Measurements from ENCODE around the gene APCDD1. TPM values are rescaled to one million over a fixed set of nuclear protein-coding genes. Genes with fewer than 3 reads are reported as not detected.

The APCDD1 gene
- total and polyA plus RNA-seq, 4 donors = 0.51 to 2.8 (median 1.5) TPM

DNA sequence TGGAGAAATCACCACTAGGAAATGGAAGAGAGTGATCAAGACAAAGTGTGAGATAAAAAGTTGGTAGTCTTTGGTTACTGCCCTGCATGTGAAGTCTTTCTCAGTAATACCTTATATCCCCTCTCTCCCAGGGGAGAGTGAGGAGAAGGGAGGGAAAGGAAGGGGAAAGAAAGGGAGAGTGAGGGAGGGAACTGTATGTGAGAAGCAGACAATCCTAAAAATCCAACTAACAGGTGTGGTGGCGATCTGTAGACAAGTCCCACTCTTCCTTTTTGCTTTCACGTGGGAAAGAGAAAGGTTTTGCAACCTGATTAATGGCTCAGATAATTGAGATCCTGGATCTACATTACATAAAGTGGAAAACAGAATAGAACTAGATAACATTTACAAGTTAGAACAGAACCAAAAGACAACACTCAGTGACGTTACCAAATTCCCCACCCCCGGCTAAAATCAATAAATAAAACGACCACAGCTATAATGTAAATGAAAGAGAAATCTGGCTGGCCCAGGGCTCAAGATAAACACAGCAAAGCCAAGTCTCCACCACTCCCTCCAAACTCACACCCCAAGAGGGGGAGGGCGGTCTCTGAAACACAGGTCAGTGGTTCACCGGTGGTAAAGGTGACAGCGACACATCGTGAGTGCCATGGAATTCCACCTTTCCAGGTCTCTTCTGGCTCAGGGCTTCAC, 10.0 kb upstream of the APCDD1 start:
- no peak for DNase-seq (ENCODE audit: low spot score)
- TF ChIP-seq HNF4A (conservative IDR thresholded peaks at IDR 0.05) (no peak), HNF4G (IDR thresholded peaks at IDR 0.05) (no peak), REST (IDR thresholded peaks at IDR 0.05) (no peak), GABPA (IDR thresholded peaks at IDR 0.05 in 1 of 2, conservative IDR thresholded peaks at IDR 0.05 in 1 of 2) (no peak), FOXA1 (IDR thresholded peaks at IDR 0.05) (no peak), RAD21 (IDR thresholded peaks at IDR 0.05) (no peak), ATF3 (IDR thresholded peaks at IDR 0.05) (no peak)
- TF ChIP-seq, protein P1, sequence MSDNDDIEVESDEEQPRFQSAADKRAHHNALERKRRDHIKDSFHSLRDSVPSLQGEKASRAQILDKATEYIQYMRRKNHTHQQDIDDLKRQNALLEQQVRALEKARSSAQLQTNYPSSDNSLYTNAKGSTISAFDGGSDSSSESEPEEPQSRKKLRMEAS (IDR thresholded peaks at IDR 0.05) = no peak

DNA sequence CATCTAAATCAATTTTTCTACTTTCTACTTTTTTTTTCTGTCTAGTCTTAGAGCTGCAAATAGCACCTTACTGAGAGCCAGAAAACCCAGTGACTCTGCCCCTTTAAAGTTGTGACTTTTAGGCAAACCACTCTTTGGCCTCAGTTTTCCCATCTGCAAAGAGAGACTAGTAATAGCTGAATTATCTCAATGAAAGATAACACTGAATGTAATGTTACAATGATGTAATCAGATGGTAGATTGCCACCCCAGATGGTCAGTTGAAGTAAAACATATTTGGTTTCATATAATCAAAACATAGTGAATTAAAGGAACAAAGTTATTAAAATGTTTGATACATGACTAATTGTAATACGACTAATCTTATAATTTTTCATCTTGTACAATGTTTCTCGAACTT, 5.0 kb upstream of the APCDD1 start:
- Histone ChIP-seq H3K9me3 (ENCODE audit: control insufficient read depth in 4 of 4, low read length in 3 of 4) (no peaks in the 10 kb centered on the region), H3K27me3 (ENCODE audit: control insufficient read depth in 4 of 4, insufficient read depth in 4 of 4, low read length in 3 of 4) (peaks cover 0 to 10% (median 2%) of the 10 kb centered on the region in 4 donors), H3K4me3 (ENCODE audit: low read depth in 1 of 3, low read length in 3 of 3) (no peak overlapping the region), H3K9ac (ENCODE audit: low read depth in 1 of 2, low read length in 2 of 2) (no peak overlapping the region), H3K4me1 (ENCODE audit: control insufficient read depth in 4 of 4, insufficient read depth in 4 of 4, low read length in 3 of 4) (peaks cover 0 to under 1% (median 0%) of the 10 kb centered on the region in 4 donors), H3K36me3 (ENCODE audit: control insufficient read depth in 4 of 4, insufficient read depth in 3 of 4, low read depth in 1 of 4, low read length in 3 of 4) (no peaks in the 10 kb centered on the region), H3K27ac (ENCODE audit: low read depth in 1 of 2, low read length in 2 of 2) (no peak overlapping the region)
- DNase-seq (ENCODE audit: low spot score) = no peak
- TF ChIP-seq EGR1 (IDR thresholded peaks at IDR 0.05; ENCODE audit: low read depth in 2 of 2) (no peak), HNF4A (conservative IDR thresholded peaks at IDR 0.05) (no peak), TAF1 (conservative IDR thresholded peaks at IDR 0.05) (no peak), RXRA (IDR thresholded peaks at IDR 0.05) (no peak), SP1 (IDR thresholded peaks at IDR 0.05) (no peak), HNF4G (IDR thresholded peaks at IDR 0.05) (no peak), ATF3 (IDR thresholded peaks at IDR 0.05) (no peak), CTCF (IDR thresholded peaks at IDR 0.05; ENCODE audit: low read depth, low read length, missing input control) (no peak), NR2F2 (IDR thresholded peaks at IDR 0.05) (no peak), GABPA (IDR thresholded peaks at IDR 0.05 in 1 of 2, conservative IDR thresholded peaks at IDR 0.05 in 1 of 2) (no peak), REST (IDR thresholded peaks at IDR 0.05) (no peak), YY1 (IDR thresholded peaks at IDR 0.05) (no peak), RAD21 (IDR thresholded peaks at IDR 0.05) (no peak), FOXA1 (IDR thresholded peaks at IDR 0.05) (no peak), ZBTB33 (IDR thresholded peaks at IDR 0.05) (no peak)
- TF ChIP-seq, protein P1 (IDR thresholded peaks at IDR 0.05) = no peak
- 79% methylated on average over 2 of the region's 2 CpGs for WGBS

More for the DNA sequence above, 10.0 kb upstream of the APCDD1 start:
- Histone ChIP-seq H3K36me3 (ENCODE audit: control insufficient read depth in 4 of 4, insufficient read depth in 3 of 4, low read depth in 1 of 4, low read length in 3 of 4) (no peaks in the 10 kb centered on the region), H3K27me3 (ENCODE audit: control insufficient read depth in 4 of 4, insufficient read depth in 4 of 4, low read length in 3 of 4) (peaks cover 0 to 8% (median under 1%) of the 10 kb centered on the region in 4 donors), H3K27ac (ENCODE audit: low read depth in 1 of 2, low read length in 2 of 2) (no peak overlapping the region), H3K9ac (ENCODE audit: low read depth in 1 of 2, low read length in 2 of 2) (no peak overlapping the region), H3K4me3 (ENCODE audit: low read depth in 1 of 3, low read length in 3 of 3) (no peak overlapping the region), H3K9me3 (ENCODE audit: control insufficient read depth in 4 of 4, low read length in 3 of 4) (no peaks in the 10 kb centered on the region), H3K4me1 (ENCODE audit: control insufficient read depth in 4 of 4, insufficient read depth in 4 of 4, low read length in 3 of 4) (no peaks in the 10 kb centered on the region)
- 29% methylated on average over 9 of the region's 9 CpGs for WGBS

Data from liver (tissue), 9 donors.